H9 (cell line): ENCODE data around the gene MALAT1. TPM values are rescaled to one million over a fixed set of nuclear protein-coding genes. Genes with fewer than 3 reads are reported as not detected.

Experiments
- DNase-seq: peaks from one replicate; pipeline ENCODE4 v3.0.0-alpha.2; 2017
- H2AFZ ChIP-seq: one replicate; pipeline ENCODE4 v1.6.1; 2013; ENCODE audit warnings: mild to moderate bottlenecking, low read length, control low read depth, moderate library complexity
- H2AK5ac ChIP-seq: 2 replicates; pipeline ENCODE4 v1.6.1; 2013; ENCODE audit warnings: low read length, control low read depth, mixed read lengths; ENCODE audit not compliant: insufficient read length
- H2BK120ac ChIP-seq: one replicate; pipeline ENCODE4 v1.6.1; 2013; ENCODE audit warnings: low read depth, mild to moderate bottlenecking, low read length, control low read depth, inconsistent platforms; ENCODE audit not compliant: poor library complexity, severe bottlenecking
- H2BK12ac ChIP-seq: 2 replicates; pipeline ENCODE4 v1.6.1; 2013; ENCODE audit warnings: low read length, control low read depth, mixed read lengths, low read depth; ENCODE audit not compliant: insufficient read length
- H2BK15ac ChIP-seq: 2 replicates; pipeline ENCODE4 v1.6.1; 2013; ENCODE audit warnings: low read depth, low read length, control low read depth
- H2BK20ac ChIP-seq: one replicate; pipeline ENCODE4 v1.6.1; 2013; ENCODE audit warnings: low read depth, mild to moderate bottlenecking, low read length, control low read depth, inconsistent platforms; ENCODE audit not compliant: poor library complexity, severe bottlenecking
- H2BK5ac ChIP-seq: 2 replicates; pipeline ENCODE4 v1.6.1; 2013; ENCODE audit warnings: low read length, control low read depth, mixed read lengths; ENCODE audit not compliant: insufficient read length
- H3K14ac ChIP-seq: 2 replicates; pipeline ENCODE4 v1.6.1; 2013; ENCODE audit warnings: low read length, control low read depth; ENCODE audit not compliant: insufficient read depth
- H3K18ac ChIP-seq: 2 replicates; pipeline ENCODE4 v1.6.1; 2013; ENCODE audit warnings: low read depth, mild to moderate bottlenecking, mixed read lengths, low read length, control low read depth; ENCODE audit not compliant: insufficient read length
- H3K23ac ChIP-seq: 2 replicates; pipeline ENCODE4 v1.6.1; 2013; ENCODE audit warnings: low read length, control low read depth, mixed read lengths, low read depth; ENCODE audit not compliant: insufficient read length
- H3K23me2 ChIP-seq: 2 replicates; pipeline ENCODE4 v1.6.1; 2013; ENCODE audit warnings: low read depth, mild to moderate bottlenecking, mixed read lengths, low read length, control low read depth; ENCODE audit not compliant: insufficient read length, poor library complexity, severe bottlenecking
- H3K27ac ChIP-seq: 2 replicates; pipeline ENCODE4 v1.5.1; 2013; ENCODE audit warnings: low read length, control low read depth, mixed read lengths, low read depth; ENCODE audit not compliant: insufficient read length
- H3K27me3 ChIP-seq: 2 replicates; pipeline ENCODE4 v1.6.1; 2013; ENCODE audit warnings: low read length, control low read depth, inconsistent platforms; ENCODE audit not compliant: insufficient read depth
- H3K4ac ChIP-seq: 2 replicates; pipeline ENCODE4 v1.6.1; 2013; ENCODE audit warnings: low read depth, mild to moderate bottlenecking, control low read depth, inconsistent platforms, low read length, moderate library complexity
- H3K4me1 ChIP-seq: 2 replicates; pipeline ENCODE4 v1.6.1; 2013; ENCODE audit warnings: low read length, control low read depth, inconsistent platforms; ENCODE audit not compliant: insufficient read depth
- H3K4me2 ChIP-seq: 2 replicates; pipeline ENCODE4 v1.6.1; 2013; ENCODE audit warnings: low read length, control low read depth, mixed read lengths; ENCODE audit not compliant: insufficient read length, insufficient read depth
- H3K56ac ChIP-seq: 2 replicates; pipeline ENCODE4 v1.6.1; 2013; ENCODE audit warnings: low read depth, mild to moderate bottlenecking, mixed read lengths, low read length, control low read depth; ENCODE audit not compliant: insufficient read length
- H3K79me1 ChIP-seq: 2 replicates; pipeline ENCODE4 v1.6.1; 2013; ENCODE audit warnings: low read depth, mild to moderate bottlenecking, moderate library complexity, low read length, control low read depth, inconsistent platforms; ENCODE audit not compliant: insufficient read depth, poor library complexity, severe bottlenecking
- H3K79me2 ChIP-seq: 2 replicates; pipeline ENCODE4 v1.6.1; 2013; ENCODE audit warnings: low read length, control low read depth, inconsistent platforms; ENCODE audit not compliant: insufficient read depth
- H3K9ac ChIP-seq: 2 replicates; pipeline ENCODE4 v1.6.1; 2013; ENCODE audit warnings: low read length, control low read depth, mixed read lengths; ENCODE audit not compliant: insufficient read length; ENCODE audit errors: extremely low read depth
- H3K9me3 ChIP-seq: one replicate; pipeline ENCODE4 v1.6.1; 2013; ENCODE audit warnings: low read depth, low read length, inconsistent platforms; ENCODE audit not compliant: control insufficient read depth
- H3T11ph ChIP-seq: one replicate; pipeline ENCODE4 v1.6.1; 2013; ENCODE audit warnings: mild to moderate bottlenecking, low read length, control low read depth, inconsistent platforms
- H4K20me1 ChIP-seq: one replicate; pipeline ENCODE4 v1.6.1; 2013; ENCODE audit not compliant: control insufficient read depth, insufficient read length, insufficient read depth
- H4K5ac ChIP-seq: 2 replicates; pipeline ENCODE4 v1.6.1; 2013; ENCODE audit warnings: low read depth, mild to moderate bottlenecking, mixed read lengths, low read length, control low read depth; ENCODE audit not compliant: insufficient read length
- H4K8ac ChIP-seq: replicated peaks from 2 replicates; pipeline ENCODE4 v1.6.1; 2013; ENCODE audit warnings: low read length, control low read depth, mixed read lengths, low read depth; ENCODE audit not compliant: insufficient read length
- H4K91ac ChIP-seq: 2 replicates; pipeline ENCODE4 v1.6.1; 2013; ENCODE audit warnings: low read depth, mild to moderate bottlenecking, moderate library complexity, mixed read lengths, low read length, control low read depth; ENCODE audit not compliant: insufficient read length
- H3K27ac Mint-ChIP-seq, 3 experiments: 2 replicates in 2 of 3; 3 replicates in 1 of 3; pipeline ENCODE4 v1.8.0; 2020 to 2021; ENCODE audit warnings: mixed read lengths in 3 of 3, mild to moderate bottlenecking in 1 of 3, moderate library complexity in 1 of 3
- H3K27me3 Mint-ChIP-seq: 2 replicates; pipeline ENCODE4 v1.8.0; 2021; ENCODE audit warnings: low read depth, mild to moderate bottlenecking, moderate library complexity, mixed read lengths
- H3K36me3 Mint-ChIP-seq, 3 experiments: 2 replicates in 2 of 3; 3 replicates in 1 of 3; pipeline ENCODE4 v1.8.0; 2020 to 2021; ENCODE audit warnings: low read depth in 3 of 3, mixed read lengths in 3 of 3; ENCODE audit not compliant: insufficient read depth in 1 of 3
- H3K4me1 Mint-ChIP-seq, 2 experiments: 2 replicates each; pipeline ENCODE4 v1.8.0; 2020; ENCODE audit warnings: mixed read lengths in 2 of 2
- H3K4me3 Mint-ChIP-seq, 2 experiments: 2 replicates in 1 of 2; 3 replicates in 1 of 2; pipeline ENCODE4 v1.8.0; 2020 to 2021; ENCODE audit warnings: mild to moderate bottlenecking in 2 of 2, mixed read lengths in 2 of 2, moderate library complexity in 1 of 2
- H3K9me3 Mint-ChIP-seq, 2 experiments: 2 replicates in 1 of 2; 3 replicates in 1 of 2; pipeline ENCODE4 v1.8.0; 2020; ENCODE audit warnings: mild to moderate bottlenecking in 2 of 2, mixed read lengths in 2 of 2, moderate library complexity in 1 of 2
- CTCF ChIP-seq: fragments of 200-600 bp; sonication (generic); conservative IDR thresholded peaks from 3 replicates; pipeline ENCODE4 v1.8.0; 2021; ENCODE audit warnings: antibody characterized with exemption, mild to moderate bottlenecking
- WGBS: extraction: QIAGEN DNeasy Blood & Tissue Kit; methylation state at CpG from one replicate; pipeline ENCODE4 v1.1.7; 2013; ENCODE audit warnings: missing lambda C conversion rate, low lambda C conversion rate, mixed read lengths; ENCODE audit not compliant: insufficient read length; ENCODE audit errors: extremely low coverage; 5-methylcytosine and 5-hydroxymethylcytosine counted together
- total RNA-seq: library from RNA; stranded (reverse); gene quantifications from 2 replicates; pipeline ENCODE4 v1.2.1, GENCODE V29; 2021

MALAT1 gene
- total RNA-seq, 1 experiment from 2014 or later, result 1,934 TPM

DNA sequence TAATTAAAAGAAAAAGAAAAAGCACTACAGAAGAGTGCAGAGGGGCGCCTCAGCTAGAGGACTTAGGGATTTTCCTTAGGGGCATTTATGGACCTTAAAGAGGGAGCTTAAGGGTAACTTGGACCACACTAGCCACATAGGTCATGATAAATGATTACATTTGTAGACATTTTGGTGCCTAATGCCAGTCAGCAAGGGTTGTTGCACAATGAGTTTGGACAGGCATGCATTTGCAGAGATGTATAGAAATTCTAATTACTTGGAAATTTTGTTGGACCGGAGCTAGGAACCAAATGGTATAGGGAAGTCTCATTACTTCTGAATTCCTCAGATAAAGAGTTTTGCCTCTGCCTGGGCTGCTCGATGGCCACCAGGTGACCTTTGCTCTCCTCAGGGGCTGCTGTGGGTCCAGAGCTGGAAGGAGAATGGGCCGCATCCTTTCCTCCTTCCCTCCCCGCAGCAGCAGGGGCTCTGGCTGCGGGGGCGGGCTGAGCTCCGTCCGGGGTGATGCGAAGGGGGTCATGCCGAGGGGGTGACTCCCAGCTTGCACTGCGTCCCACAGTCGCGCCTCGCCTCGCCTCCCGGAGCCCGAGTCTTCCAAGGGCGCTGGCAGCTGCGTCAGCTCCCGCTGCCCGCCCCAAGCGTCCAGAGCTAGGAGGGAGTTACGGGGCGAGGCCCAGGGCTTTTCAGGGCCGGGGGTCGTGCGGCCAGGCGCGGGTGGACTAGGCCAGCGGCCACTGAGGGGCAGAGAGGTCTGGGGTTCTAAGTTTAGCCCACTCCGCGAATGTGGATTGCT is 20.3 kb upstream of the MALAT1 start:
- Histone ChIP-seq H2BK120ac (no peak overlapping the region), H4K91ac (no peak overlapping the region), H3K23me2 (peaks cover 10% of the 10 kb centered on the region), H3K9me3 (no peaks in the 10 kb centered on the region), H3K4ac (no peak overlapping the region; the same call in 1 of the 2 replicates), H2AFZ (no peak overlapping the region), H3K56ac (no peak overlapping the region), H2BK5ac (no peak overlapping the region), H3T11ph (no peak overlapping the region), H2AK5ac (no peak overlapping the region), H3K27me3 (no peaks in the 10 kb centered on the region), H3K4me2 (no peak overlapping the region), H3K18ac (peak overlapping the region; percentile 32), H3K4me1 (peaks cover 10% of the 10 kb centered on the region), H3K79me1 (no peaks in the 10 kb centered on the region), H3K14ac (peak overlapping the region; percentile 12; the same call in 1 of the 2 replicates), H3K9ac (no peak overlapping the region), H4K8ac (no peak overlapping the region), H4K20me1 (no peaks in the 10 kb centered on the region), H2BK15ac (no peak overlapping the region), H2BK20ac (no peak overlapping the region), H3K79me2 (no peaks in the 10 kb centered on the region), H2BK12ac (peak overlapping the region; percentile 6), H3K23ac (no peak overlapping the region), H4K5ac (no peak overlapping the region), H3K27ac (no peak overlapping the region)
- no peaks in the 10 kb centered on the region; a peak in 2 of 5 replicates for H3K9me3 Mint-ChIP-seq
- DNase-seq, result no peak
- WGBS, result no CpG with 5 or more reads among the region's 33 CpGs
- no peaks in the 10 kb centered on the region for H3K36me3 Mint-ChIP-seq
- H3K27me3 Mint-ChIP-seq, result no peaks in the 10 kb centered on the region; the same call in 1 of the 2 replicates
- H3K4me1 Mint-ChIP-seq, result peaks cover 33 to 35% of the 10 kb centered on the region in 2 experiments
- H3K4me3 Mint-ChIP-seq, result peak overlapping the region in 1 of 2 experiments; percentile 27; a peak in 1 of 5 replicates
- peak overlapping the region in 1 of 3 experiments; percentile 47; a peak in 1 of 7 replicates for H3K27ac Mint-ChIP-seq
- TF ChIP-seq CTCF, result no peak
